NCI-H69 (cell line): Measurements from ENCODE around the gene ID1.
A peak's percentile ranks its signal among the peaks of the same experiment; 100 is the strongest.
"Not testable (repeated sequence)": the region's sequence is repeated elsewhere in the genome, so short reads cannot be mapped to it uniquely, and the experiment has no call there.

Experiments used
- DNase-seq: peaks from one replicate; lab custom pipeline; 2025; lab: John Stamatoyannopoulos, UW

ID1 gene

DNA sequence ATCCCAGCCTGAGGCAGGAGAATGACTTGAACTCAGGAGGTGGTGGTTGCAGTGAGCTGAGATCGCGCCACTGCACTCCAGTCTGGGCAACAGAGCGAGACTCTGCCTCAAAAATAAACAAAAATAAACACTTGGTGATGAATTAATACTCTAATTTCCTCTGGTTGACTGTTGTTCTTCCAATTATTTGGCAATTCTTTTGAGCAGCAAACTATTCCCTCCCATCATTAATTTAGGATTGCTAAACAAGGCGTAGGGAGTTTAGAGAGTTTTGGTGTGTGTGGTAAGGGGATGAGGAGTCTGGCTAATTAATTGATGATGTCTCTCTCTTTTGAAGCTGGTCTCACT, 2.7 kb upstream of the ID1 start:
- no peak for DNase-seq

DNA sequence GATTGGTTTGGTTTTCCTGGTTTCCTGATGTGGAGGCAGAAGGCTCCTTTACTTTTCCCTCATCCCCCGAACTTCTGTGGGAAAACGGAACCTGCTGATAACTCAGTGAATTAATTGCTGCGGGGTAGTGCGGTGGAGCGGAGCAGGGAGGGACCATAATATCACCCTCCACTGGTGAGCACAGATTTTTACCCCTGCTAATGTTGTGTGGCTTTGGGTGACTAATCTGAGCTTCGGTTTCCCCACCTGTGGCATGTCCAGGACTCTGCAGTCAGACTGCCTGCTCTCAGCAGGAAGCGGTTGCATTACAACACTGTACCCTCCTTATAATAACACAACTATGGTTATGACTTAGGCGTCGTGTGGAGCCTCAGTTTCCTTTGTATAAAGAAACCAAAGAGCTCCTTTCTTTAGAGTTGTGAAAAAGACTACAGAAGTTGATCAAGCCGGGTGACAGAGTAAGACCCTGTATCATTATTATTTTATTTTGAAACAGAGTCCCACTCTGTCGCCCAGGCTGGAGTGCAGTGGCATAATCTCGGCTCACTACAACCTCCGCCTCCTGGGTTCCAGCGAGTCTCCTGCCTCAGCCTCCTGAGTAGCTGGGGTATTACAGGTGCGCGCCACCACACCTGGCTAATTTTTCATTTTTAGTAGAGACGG, 2.2 kb upstream of the ID1 start:
- peak; percentile 84 for DNase-seq

DNA sequence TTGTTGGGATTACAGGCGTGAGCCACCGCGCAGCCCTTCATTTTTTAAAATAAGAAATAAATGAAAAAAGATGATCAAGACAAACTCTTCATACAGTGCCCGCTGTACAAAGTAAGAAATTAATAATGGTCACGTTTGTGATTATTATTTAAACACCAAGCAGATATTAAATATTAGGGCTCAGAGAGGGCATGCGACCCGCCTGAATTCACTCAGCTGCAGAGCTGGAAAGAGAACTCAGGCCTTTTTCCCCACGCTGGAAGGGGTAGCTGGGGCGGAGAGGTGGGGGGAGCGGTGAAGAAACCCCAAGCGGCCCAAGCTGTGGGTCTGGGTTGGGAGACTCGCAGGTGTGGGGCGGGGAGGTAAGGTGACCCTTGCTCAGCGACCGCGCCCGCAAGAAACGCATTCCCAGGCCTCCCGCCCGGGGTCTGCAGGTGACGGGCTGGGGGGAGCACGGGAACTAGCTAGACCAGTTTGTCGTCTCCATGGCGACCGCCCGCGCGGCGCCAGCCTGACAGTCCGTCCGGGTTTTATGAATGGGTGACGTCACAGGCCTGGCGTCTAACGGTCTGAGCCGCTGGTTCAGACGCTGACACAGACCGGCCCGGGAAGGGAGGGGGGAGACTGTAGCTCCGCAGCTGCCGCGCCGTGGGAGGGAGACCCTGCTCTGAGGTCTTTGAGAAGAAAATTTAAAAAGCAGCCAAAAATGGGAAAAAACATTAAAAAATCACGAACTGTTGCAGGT, 1.1 kb upstream of the ID1 start:
- peak; percentile 100 for DNase-seq

DNA sequence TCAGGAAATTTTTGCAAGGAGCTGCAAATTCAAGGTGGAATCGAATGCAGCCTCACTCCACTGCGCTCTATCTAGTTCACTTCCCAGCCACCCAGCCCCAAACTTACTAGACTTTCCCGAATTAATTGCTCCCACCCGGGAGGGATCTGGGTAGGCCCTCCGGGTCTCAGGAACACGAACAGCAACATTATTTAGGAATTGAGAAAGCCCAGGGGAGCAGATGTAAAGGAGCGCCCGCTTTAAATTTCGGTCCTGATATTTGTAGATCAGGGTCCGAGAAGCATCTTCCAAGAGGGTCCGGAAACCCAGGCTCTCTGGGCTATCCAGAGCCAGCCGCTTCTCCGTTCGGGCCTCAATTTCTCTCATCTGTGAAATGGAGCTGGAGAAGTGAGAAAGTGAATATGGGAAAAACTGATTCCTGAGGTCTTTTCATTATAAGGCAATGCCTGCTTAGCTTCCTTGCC, 490 bp upstream of the ID1 start:
- peak; percentile 87 for DNase-seq

DNA sequence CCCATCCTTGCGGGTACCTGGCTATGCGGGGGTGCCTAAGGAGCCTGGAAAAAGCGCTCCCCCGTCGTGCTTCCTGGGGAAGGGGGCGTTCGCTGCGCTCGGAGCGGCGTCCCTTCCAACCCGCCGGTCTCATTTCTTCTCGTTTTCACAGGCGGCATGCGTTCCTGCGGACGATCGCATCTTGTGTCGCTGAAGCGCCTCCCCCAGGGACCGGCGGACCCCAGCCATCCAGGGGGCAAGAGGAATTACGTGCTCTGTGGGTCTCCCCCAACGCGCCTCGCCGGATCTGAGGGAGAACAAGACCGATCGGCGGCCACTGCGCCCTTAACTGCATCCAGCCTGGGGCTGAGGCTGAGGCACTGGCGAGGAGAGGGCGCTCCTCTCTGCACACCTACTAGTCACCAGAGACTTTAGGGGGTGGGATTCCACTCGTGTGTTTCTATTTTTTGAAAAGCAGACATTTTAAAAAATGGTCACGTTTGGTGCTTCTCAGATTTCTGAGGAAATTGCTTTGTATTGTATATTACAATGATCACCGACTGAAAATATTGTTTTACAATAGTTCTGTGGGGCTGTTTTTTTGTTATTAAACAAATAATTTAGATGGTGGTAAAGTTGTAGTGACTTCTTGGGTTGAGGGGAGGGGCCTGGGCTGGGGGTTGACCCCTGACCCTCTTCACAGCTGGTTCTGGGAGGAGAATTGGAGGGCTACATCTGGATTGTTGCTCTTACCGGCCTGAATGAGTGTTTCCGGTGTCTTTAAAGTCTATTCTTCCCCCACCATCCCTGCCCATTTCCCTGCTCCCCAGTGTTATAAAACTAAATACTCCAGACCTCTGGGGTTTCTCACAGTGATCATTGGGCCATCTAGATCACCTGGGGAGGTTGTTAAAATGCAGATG, 1.1 kb downstream of the ID1 start:
- peak; percentile 82 for DNase-seq

DNA sequence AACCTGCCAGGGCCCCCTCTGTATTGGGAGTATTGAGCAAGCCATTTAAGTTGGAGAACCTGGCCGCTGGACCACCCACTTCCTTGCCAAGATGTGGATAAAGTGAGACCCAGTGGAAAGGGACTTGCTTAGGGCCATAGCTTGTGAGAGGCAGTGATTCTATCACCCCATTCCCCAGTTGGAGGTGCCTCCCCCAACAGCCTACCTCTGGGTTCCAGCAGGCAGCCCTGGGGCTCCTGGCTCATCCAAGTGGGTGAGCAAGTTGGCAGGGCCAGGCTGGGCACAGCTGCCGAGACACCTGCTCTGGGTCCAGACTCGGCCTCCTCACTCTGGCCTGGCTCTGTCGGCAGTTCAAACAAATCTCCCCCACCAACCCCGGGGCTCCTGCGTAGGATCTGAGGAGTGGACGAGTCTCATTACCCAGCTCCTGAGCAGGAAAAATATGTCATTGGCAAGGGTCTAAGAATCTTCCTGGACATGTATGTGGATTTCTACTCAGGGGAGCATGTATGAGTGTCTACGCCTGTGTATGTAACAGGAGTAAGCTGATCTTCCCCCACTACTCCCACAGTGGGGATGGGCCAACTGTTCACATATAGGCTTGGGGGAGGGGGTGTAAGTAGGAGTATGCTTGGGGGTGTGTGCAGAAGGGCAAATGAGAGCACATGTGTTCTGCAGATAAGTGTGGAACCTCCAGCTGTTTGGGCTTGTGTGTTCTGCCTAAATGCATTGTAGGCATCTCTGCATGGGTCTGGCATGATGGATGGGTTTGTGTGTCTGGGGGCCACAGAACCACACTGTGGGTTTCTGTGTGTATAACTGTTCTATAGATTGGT, 1.9 kb downstream of the ID1 start:
- DNase-seq, result peak; percentile 98

DNA sequence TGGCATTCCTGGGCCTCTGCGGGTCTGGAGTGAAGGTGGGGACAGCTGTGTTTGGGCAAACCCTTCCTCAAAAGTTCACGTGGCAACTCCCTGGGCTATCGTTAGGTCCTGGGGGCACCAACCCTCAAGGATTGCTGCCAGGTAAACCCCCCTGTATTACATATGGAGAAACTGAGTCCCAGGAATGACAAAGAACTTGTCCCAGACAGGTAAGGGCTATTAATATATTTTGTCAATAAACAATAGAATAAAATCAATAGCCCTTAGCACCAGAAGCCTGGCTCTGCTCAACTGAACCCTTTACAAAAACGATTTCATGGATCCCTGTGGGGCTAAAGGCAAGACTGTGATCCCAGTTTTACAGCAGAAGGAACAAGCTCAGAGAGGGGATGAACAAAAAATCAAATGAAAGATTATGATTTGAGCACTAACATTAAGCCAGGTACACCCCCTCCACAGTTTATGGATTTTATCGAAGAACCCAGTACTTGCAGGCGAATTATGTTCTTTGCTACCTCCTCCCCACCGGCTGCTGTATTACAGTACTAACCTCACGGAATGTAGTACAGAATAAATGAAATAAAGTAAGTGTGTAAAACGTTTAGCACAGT, 2.7 kb downstream of the ID1 start:
- DNase-seq, result peak; percentile 82

DNA sequence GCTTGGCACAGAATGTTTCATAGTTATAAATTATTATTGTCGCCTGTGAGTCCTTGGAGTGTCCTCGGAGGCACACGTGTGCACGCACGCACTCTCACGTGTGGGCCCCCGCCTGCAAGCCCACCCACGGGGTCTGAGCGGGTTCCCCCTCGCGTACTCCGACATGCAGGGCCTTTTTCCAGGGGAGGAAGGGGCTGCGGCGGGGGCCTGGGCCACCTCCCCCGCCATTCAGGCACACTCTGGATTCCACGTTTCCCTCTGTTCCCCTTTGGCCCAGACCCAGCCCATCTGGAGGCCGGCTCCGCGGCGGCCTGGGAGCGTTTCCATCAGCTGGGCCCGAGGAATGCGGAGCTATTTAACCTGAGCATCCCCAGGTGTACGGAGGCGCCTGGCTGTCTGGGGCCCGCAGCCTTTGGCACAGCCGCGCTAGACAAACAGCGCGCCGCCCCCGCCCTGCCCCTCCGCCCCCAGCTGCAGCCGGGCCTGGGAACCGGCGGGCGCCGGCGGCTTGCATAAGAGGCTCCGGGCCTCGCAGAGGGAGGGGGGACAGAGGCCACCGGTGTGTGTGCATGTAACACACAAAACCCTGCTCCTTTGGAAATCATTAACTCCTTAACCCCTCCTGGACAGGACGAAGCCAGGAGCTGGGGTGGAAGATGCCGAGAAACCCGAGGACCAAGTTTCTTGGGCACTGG, 3.3 kb downstream of the ID1 start:
- DNase-seq, result peak; percentile 99

DNA sequence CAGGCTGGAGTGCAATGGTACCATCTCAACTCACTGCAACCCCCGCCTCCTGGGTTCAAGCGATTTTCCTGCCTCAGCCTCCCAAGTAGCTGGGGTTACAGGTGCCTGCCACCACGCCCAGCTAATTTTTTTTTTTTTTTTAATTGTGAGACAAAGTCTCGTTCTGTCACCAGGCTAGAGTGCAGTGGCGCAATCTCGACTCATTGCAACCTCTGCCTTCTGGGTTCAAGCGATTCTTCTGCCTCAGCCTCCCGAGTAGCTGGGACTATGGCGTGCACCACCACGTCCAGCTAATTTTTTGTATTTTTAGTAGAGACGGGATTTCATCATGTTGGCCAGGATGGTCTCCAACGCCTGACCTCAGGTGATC, 7.2 kb downstream of the ID1 start:
- not testable (repeated sequence) for DNase-seq

DNA sequence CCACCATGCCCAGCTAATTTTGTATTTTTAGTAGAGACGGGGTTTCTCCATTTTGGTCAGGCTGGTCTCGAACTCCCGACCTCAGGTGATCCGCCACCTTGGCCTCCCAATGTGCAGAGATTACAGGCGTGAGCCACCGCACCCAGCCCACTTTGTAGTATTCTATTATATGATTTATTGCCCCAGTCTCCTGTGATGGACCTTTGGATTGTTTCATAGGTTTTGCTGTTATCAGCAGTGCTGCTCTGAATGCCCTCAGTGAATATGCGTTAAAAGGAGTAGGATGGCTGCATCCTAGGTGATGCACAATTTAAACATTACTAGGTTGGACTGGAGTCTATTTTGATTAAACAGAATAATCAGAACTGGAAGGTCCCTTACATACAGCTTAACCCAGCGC, 10.3 kb downstream of the ID1 start:
- no peak for DNase-seq

DNA sequence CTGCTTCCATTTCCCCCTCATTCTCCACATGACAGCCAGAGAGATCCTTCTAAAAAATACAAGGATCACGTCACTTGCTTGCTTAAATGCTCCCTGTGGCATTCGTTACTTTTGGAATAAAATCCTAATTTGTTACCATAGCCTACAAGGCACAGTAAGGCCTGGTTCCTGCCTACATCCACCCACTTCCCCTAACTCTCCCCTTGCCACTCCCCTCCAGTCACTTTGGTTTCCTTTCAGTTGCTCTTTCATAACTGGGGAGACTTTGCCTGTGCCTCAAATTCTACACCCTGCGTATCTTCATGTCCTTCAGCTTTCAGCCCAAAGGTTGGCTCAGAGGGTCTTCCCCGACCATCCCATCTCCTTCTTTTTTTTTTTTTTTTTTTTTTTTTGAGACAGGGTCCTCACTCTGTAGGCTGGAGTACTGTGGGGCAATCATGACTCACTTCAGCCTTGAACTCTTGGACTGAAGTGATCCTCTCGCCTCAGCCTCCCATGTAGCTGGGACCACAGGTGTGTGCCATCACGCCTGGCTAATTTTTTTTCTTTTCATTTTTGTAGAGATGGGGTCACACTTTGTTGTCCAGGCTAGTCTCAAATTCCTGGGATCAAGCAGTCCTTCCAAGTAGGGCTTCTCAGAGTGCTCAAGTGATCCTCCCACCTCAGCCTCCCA, 12.5 kb downstream of the ID1 start:
- no peak for DNase-seq

DNA sequence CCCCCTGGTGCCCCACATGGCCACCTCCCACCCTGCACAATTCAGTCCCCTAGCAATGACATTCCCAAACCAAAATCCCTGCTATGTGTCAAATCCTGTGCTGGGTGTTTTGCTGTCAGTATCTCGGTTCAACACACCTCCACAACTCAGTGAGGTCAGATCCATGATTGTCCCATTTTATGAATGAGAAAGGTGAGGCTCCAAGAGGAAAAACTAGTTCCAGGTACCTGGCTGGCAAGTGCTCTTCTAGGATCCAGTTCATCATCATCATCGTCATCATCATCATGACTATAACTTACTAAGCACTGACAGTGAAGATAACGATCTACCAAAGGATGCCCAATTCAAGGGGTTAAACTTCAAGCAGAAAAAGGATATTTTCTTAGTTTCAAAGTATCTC, 15.2 kb downstream of the ID1 start:
- no peak for DNase-seq

DNA sequence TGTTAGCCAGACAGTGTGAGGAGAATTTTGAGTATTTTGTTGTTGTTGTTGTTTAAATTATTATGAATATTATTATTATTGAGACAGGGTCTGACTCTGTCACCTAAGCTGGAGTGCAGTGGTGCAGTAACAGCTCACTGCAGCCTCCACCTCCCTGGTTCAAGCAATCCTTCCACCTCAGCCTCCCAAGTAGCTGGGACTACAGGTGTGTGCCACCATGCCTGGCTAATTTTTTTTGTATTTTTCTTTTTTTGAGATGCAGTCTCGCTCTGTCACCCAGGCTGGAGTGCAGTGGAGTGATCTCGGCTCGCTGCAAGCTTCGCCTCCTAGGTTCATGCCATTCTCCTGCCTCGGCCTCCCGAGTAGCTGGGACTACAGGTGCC, 18.0 kb downstream of the ID1 start:
- not testable (repeated sequence) for DNase-seq

DNA sequence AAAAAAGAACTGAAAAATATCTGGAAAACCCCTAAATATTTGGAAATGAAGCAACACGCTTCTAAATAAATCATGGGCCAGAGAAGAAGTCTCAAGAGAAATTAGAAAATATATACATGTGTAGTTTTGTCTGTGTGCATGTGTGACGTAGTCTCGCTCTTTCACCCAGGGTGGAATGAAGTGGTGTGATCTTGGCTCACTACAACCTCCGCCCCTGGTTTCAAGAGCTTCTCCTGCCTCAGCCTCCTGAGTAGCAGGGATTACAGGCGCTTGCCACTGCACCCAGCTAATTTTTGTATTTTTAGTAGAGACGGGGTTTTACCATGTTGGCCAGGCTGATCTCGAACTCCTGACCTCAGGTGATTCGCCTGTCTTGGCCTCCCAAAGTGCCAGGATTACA, 21.4 kb downstream of the ID1 start:
- DNase-seq, result not testable (repeated sequence)

DNA sequence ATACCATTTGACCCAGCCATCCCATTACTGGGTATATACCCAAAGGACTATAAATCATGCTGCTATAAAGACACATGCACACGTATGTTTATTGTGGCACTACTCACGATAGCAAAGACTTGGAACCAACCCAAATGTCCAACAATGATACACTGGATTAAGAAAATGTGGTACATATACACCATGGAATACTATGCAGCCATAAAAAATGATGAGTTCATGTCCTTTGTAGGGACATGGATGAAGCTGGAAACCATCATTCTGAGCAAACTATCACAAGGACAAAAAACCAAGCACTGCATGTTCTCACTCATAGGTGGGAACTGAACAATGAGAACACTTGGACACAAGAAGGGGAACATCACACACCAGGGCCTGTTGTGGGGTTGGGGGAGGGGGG, 23.0 kb downstream of the ID1 start:
- not testable (repeated sequence) for DNase-seq

DNA sequence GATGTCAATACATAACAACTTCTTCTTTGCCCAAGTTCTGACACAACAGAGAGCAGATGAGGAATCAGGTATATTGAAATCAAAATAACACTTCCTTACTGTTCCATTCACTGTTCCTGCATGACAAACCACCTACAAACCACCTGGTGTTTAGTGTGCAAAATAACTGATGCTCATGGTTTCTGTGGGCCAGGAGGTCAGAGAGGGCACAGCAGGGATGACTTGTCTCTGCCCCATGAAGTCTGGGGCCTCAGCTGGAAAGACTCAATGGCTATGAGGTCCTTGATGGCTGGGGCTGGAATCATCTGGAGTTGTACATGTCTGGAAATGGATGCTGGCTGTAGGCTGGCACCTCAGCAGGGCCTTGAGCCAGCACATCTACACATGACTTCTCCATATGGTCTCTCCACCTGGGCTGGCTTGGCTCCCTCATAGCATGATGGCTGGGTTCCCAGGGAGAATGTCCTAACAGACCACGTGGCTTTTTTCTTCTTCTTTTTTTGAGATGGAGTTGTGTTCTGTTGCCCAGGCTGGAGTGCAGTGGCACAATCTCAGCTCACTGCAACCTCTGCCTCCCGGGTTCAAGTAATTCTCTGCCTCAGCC, 25.2 kb downstream of the ID1 start:
- peak; percentile 71 for DNase-seq

DNA sequence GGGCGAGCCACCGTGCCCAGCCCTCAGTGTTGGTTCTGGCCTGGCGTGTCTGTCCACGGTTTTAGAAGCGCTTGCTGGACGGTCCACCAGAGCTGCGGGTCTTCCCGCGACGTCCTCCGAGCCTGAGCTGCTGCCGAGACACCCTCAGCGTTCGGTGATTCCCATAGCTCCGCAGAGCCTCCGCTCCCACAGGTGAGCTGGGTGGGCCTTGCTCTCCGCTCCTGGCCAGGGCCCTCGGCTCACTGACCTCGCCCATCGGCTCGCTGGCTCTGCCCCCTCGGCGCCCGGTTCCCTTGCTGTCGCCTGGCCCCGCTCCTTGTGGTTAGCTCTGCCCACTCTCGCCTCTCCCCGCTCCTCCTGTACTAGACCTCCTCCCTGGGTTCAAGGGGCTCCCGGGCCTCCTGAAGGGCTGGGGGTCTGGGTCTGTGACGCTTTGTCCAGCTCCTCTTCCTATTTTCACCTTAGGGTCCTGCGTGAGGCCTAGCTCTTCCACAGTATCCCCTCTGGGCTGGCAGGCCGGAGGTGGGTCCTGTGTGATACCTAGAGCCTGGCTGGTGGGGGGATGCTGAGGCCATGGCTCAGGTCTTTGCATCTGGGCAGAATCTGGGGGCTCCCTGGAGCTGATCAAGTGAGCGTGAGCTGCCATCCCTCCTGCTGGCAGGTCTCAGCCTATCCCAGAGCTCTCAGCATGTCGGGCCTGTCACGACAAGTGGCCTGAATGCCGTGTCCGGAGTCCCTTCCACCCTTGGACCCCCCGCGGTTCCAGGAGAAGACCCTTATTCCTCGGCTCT, 27.7 kb downstream of the ID1 start:
- no peak for DNase-seq

DNA sequence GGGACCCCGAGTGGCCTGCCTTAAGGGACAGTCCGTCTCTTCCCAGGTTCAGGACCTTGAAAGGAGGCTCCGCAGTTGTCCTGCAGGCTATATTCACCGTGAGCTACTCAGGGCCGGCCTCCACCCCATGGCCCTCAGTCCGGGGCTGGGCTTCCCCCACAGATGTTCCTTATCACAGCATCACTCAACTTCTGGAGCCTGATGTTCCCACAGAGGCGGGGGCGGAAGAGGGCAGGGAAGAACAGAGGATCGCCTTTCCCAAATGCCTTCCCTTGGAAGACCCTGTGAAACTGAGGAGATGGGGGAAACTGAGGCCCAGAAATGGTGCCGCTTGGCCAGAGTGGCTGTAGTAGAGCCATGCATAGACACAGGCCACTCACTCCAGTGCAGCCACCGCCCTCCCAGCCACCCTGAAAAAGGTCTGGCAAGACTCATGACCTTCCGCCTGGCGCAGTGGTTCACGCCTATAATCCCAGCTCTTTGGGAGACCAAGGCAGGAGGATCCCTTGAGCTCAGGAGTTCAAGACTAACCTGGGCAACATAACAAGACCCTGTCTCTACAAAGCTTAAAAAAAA, 28.3 kb downstream of the ID1 start:
- no peak for DNase-seq

DNA sequence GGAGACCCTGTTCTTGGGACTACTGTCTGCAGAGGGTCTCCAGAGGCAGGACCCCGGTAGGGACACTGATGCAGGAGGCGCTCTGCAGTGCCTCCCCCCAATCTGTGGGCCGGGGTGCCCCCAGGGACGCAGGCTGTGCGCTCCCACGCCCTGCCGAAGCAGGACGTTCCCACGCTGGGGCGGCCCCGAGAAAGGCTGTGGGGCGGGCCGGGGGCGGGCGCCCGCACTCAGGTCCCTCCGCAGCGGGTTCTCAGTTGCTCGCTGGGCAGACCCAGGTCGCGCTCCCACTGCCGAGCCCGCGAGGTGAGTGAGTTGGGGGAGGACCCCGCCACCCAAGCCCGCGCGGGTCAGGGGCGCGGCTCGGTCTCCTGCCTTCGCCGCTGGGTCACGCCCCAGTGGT, 32.6 kb downstream of the ID1 start, which contains the start of gene COX4I2:
TSS of gene COX4I2 (plus strand) at position 253 of the 400 bp plus-strand sequence. CDS start 1,106 bp downstream, outside the sequence.
- no peak for DNase-seq
